Measurements from ENCODE around the gene TRPM7. TPM values are rescaled to one million over a fixed set of nuclear protein-coding genes. Genes with fewer than 3 reads are reported as not detected.
A peak's percentile ranks its signal among the peaks of the same experiment; 100 is the strongest.

The TRPM7 gene
- total and polyA plus RNA-seq, 12 donors: 6.7 to 42.4 (median 28.1) TPM

DNA sequence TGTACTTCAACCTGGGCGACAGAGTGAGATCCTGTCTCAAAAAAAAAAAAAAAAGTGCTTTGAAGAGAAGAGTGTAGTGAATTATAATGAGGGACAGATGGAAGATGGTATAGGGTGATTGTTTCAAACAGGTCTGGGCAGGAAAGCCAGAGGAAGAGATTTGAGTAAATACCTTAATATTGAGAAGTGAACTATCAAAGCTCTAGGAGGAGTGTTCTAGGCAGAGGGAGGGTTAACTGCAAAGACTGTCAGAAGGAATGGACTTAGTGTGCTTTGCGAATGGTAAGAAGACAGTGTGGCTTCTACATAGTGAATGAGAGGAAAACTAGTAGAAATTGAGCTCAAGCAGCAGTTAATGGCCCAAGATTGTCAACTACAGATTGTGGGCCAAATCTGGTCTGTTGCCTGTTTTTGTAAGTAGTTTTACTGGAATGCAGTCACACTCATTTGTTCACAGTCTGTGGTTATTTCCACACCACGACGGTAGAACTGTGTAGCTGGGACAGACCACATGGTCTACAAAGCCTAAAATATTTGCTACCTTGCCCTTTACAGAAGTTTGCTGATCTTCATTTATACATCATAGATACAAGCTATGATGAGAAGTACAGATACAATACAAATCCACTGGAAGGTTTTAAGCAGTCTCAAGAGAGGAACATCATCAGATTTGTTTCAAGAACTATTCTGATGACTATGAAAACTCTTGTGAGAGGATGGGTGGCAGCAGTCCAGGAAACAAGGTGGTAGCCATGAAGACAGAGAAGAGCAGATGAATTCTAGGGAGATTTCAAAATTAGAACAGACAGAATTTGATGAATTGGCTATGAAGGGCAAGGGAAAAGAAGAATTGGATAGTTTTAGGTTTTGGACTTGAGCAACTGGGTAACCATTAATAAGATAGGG, 123.6 kb downstream of the TRPM7 start:
- Histone ChIP-seq H3K4me3 (no peak overlapping the region), H3K27ac (no peak overlapping the region), H3K4me1 (no peaks in the 10 kb centered on the region), H3K36me3 (peaks cover 0 to 100% (median 36%) of the 10 kb centered on the region in 9 donors), H3K27me3 (no peaks in the 10 kb centered on the region), H3K9me3 (no peaks in the 10 kb centered on the region)
- peak in 1 of 8 donors; percentile 30 for ATAC-seq
- 82 to 83% methylated on average over 4 of the region's 4 CpGs for WGBS, 2 donors
- no peak for DNase-seq
- intact Hi-C loops (cut with DNase I): no loop called here
- TF ChIP-seq, protein P1, sequence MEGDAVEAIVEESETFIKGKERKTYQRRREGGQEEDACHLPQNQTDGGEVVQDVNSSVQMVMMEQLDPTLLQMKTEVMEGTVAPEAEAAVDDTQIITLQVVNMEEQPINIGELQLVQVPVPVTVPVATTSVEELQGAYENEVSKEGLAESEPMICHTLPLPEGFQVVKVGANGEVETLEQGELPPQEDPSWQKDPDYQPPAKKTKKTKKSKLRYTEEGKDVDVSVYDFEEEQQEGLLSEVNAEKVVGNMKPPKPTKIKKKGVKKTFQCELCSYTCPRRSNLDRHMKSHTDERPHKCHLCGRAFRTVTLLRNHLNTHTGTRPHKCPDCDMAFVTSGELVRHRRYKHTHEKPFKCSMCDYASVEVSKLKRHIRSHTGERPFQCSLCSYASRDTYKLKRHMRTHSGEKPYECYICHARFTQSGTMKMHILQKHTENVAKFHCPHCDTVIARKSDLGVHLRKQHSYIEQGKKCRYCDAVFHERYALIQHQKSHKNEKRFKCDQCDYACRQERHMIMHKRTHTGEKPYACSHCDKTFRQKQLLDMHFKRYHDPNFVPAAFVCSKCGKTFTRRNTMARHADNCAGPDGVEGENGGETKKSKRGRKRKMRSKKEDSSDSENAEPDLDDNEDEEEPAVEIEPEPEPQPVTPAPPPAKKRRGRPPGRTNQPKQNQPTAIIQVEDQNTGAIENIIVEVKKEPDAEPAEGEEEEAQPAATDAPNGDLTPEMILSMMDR (IDR thresholded peaks at IDR 0.05): no peak

DNA sequence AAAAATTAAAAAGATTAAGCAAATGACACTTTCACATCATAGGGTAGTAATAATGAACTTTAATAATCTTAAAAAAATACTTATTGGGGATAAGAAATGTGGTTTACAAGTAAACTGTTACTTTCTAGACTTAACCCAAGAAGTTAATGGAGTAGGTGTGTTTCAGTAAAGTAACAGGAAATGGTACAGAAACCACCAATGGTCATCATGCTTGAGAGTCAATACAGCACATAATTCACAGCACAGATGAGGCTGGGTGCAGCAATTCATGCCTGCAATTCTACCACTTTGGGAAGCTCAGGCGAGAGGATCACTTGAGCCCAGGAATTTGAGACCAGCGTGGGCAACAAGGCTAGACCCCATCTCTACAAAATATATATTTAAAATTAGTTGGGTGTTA, 128.6 kb downstream of the TRPM7 start:
- intact Hi-C loops (cut with DNase I): loop anchor here in 1 of 10 donors (10.0 kb wide), 1 partner anchor 47 kb away; no protein-coding TSS in a partner anchor
- peaks cover 0 to 71% (median 26%) of the 10 kb centered on the region in 9 donors for H3K36me3 ChIP-seq
- ATAC-seq (no peak), DNase-seq (no peak)
- no peaks in the 10 kb centered on the region for H3K27me3 ChIP-seq
- TF ChIP-seq, protein P1 (IDR thresholded peaks at IDR 0.05): no peak
- H3K4me3 ChIP-seq: no peak overlapping the region
- H3K27ac ChIP-seq: no peak overlapping the region
- H3K4me1 ChIP-seq: no peaks in the 10 kb centered on the region
- 96 to 99% methylated on average over 2 of the region's 2 CpGs for WGBS, 2 donors
- H3K9me3 ChIP-seq: no peaks in the 10 kb centered on the region

DNA sequence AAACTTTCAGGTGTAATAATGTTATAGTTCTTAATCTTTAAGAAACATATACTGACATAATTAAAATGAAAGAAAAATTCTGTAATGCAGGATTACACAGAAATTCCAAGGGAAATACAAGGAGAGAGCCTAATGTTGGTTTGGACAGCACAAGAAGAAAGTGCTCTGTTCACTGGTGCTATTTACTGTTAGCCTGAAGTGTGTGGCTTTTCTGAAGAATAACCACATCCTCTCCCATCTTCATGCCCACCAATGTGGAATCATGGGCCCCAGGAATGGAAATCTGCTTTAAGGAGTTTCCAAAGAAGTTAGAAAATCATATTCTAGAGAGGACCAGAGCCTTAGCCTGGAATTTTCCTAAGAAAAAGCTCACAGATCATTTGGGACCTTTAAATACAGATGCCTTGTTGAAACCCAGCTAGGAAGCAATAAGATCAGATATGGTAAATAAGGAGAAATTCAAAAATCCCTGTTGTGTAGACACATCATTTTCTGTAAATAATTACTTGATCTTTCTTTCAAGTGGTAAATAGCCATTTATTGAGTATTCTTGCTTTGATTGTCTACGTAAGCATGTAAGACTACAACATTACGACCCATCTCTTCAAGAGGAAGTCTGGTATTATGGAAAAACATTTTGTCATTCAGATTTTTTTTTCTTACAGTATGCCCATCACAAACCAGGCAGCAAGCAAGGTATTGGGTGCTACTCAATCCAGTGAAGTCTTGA, 129.8 kb downstream of the TRPM7 start:
- 94 to 98% methylated on average over 2 of the region's 2 CpGs for WGBS, 2 donors
- Histone ChIP-seq H3K4me1 (no peaks in the 10 kb centered on the region), H3K27me3 (no peaks in the 10 kb centered on the region), H3K4me3 (no peak overlapping the region), H3K9me3 (no peaks in the 10 kb centered on the region), H3K36me3 (peaks cover 0 to 59% (median 19%) of the 10 kb centered on the region in 9 donors), H3K27ac (no peak overlapping the region)
- ATAC-seq (no peak), DNase-seq (no peak)
- intact Hi-C loops (cut with DNase I): loop anchor here in 1 of 10 donors (10.0 kb wide), 1 partner anchor 48 kb away; no protein-coding TSS in a partner anchor
- TF ChIP-seq, protein P1 (IDR thresholded peaks at IDR 0.05): no peak

DNA sequence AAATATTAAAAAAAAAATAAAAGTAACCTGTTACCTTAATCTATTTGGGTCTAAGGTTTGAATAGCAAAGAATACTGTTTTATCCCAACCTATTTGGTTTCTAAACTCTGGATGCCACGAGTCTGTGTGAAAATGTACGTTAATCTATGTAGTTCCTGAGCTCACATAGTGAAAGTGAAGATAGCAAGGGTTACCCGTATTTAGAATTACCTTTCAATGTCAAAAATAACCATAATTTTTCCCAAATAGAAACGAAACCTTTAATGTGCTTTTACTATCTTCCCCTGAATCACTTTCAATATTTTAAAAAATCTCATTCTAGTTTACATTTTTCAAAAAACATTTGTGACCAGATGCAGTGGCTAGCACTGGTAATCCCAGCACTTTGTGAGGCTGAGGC, 134.4 kb downstream of the TRPM7 start:
- ATAC-seq: no peak
- Histone ChIP-seq H3K4me1 (no peaks in the 10 kb centered on the region), H3K9me3 (no peaks in the 10 kb centered on the region), H3K36me3 (peaks cover 0 to 16% (median 0%) of the 10 kb centered on the region in 9 donors), H3K27ac (no peak overlapping the region), H3K27me3 (no peaks in the 10 kb centered on the region), H3K4me3 (no peak overlapping the region)
- no peak for DNase-seq
- 91 to 93% methylated on average over 4 of the region's 4 CpGs for WGBS, 2 donors
- intact Hi-C loops (cut with DNase I): loop anchor here in 1 of 10 donors (10.0 kb wide), 1 partner anchor 53 kb away; no protein-coding TSS in a partner anchor
- TF ChIP-seq, protein P1 (IDR thresholded peaks at IDR 0.05): no peak

Data from heart right ventricle (tissue), 16 donors.